ENCODE data around the gene TEAD1. TPM values are rescaled to one million over a fixed set of nuclear protein-coding genes. Genes with fewer than 3 reads are reported as not detected.
A peak's percentile ranks its signal among the peaks of the same experiment; 100 is the strongest.

TEAD1 gene
- total RNA-seq, 2 donors from 2014 or later: 76.4 to 94.4 TPM

- H3K9ac ChIP-seq (ENCODE audit: extremely low read depth, low read length, poor library complexity, severe bottlenecking): no peak overlapping the region
- Mint-ChIP-seq H3K4me1 (peaks cover 49% of the 10 kb centered on the region), H3K27ac (peak overlapping the region; percentile 78), H3K36me3 (ENCODE audit: low read depth) (no peaks in the 10 kb centered on the region), H3K27me3 (ENCODE audit: insufficient read depth) (no peaks in the 10 kb centered on the region), H3K4me3 (no peak overlapping the region), H3K9me3 (no peaks in the 10 kb centered on the region)
- no peaks in the 10 kb centered on the region for H3K36me3 ChIP-seq (ENCODE audit: control insufficient read depth, insufficient read depth, low read length)
- WGBS, 2 experiments (ENCODE audit: insufficient coverage in 1 of 2, insufficient read length in 1 of 2): 83 to 97% methylated on average over 5 to 6 of the region's 6 CpGs
- H3K27ac ChIP-seq (ENCODE audit: low read depth, low read length): peak overlapping the region; percentile 90
- H3K9me3 ChIP-seq (ENCODE audit: control insufficient read depth, low read length): no peaks in the 10 kb centered on the region
- H3K4me3 ChIP-seq (ENCODE audit: low read length): no peak overlapping the region
- TF ChIP-seq, protein P1, sequence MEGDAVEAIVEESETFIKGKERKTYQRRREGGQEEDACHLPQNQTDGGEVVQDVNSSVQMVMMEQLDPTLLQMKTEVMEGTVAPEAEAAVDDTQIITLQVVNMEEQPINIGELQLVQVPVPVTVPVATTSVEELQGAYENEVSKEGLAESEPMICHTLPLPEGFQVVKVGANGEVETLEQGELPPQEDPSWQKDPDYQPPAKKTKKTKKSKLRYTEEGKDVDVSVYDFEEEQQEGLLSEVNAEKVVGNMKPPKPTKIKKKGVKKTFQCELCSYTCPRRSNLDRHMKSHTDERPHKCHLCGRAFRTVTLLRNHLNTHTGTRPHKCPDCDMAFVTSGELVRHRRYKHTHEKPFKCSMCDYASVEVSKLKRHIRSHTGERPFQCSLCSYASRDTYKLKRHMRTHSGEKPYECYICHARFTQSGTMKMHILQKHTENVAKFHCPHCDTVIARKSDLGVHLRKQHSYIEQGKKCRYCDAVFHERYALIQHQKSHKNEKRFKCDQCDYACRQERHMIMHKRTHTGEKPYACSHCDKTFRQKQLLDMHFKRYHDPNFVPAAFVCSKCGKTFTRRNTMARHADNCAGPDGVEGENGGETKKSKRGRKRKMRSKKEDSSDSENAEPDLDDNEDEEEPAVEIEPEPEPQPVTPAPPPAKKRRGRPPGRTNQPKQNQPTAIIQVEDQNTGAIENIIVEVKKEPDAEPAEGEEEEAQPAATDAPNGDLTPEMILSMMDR (conservative IDR thresholded peaks at IDR 0.05): no peak
- H3K4me1 ChIP-seq (ENCODE audit: control insufficient read depth, insufficient read depth, low read length): peaks cover 22% of the 10 kb centered on the region
- no peaks in the 10 kb centered on the region for H3K27me3 ChIP-seq (ENCODE audit: control insufficient read depth, insufficient read depth, low read length, poor library complexity, severe bottlenecking)
- no peak for DNase-seq
Measured at GRCh38 chr11:12845163-12845562, 170.9 kb downstream of the TEAD1 start.

DNA sequence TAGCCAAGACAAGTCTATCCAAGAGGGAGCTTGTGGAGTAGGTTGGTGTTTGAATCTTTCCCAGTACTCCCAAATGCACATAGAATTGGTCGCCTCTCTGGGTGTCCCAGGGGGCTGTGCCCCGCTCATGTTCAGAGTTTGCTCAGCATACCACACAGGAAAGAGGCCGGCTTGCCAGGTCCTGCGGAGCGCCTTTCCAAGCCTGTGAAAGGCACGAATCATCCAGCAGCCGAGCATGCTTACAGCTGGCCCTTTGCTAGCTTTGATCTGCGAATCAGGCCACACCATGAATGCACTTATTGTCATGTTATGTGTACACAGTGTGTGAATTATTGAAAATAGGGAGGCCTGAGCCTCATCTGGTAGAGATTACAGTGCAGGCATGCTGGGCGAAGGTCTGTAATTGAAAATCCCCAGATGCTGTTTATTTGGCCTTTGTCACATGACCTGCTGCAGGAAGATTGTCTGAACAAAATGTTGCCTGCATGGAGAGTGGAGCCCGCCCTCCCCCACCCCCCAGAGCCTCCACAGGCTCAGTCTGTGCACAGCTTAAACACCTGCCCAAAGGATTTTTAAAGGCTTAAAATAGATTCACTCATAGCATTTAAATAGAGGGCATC is 171.6 kb downstream of the TEAD1 start:
- TF ChIP-seq, protein P1 (conservative IDR thresholded peaks at IDR 0.05): no peak
- H3K4me1 Mint-ChIP-seq: peaks cover 42% of the 10 kb centered on the region
- Histone ChIP-seq H3K9me3 (ENCODE audit: control insufficient read depth, low read length) (no peaks in the 10 kb centered on the region), H3K27ac (ENCODE audit: low read depth, low read length) (peak overlapping the region; percentile 90), H3K27me3 (ENCODE audit: control insufficient read depth, insufficient read depth, low read length, poor library complexity, severe bottlenecking) (no peaks in the 10 kb centered on the region), H3K4me3 (ENCODE audit: low read length) (no peak overlapping the region), H3K36me3 (ENCODE audit: control insufficient read depth, insufficient read depth, low read length) (no peaks in the 10 kb centered on the region), H3K9ac (ENCODE audit: extremely low read depth, low read length, poor library complexity, severe bottlenecking) (no peak overlapping the region), H3K4me1 (ENCODE audit: control insufficient read depth, insufficient read depth, low read length) (peaks cover 22% of the 10 kb centered on the region)
- H3K27ac Mint-ChIP-seq: peak overlapping the region; percentile 78
- peak; percentile 72 for DNase-seq
- H3K4me3 Mint-ChIP-seq: no peak overlapping the region
- no peaks in the 10 kb centered on the region for H3K9me3 Mint-ChIP-seq
- 55 to 66% methylated on average over 9 to 10 of the region's 10 CpGs for WGBS, 2 experiments (ENCODE audit: insufficient coverage in 1 of 2, insufficient read length in 1 of 2)
- no peaks in the 10 kb centered on the region for H3K27me3 Mint-ChIP-seq (ENCODE audit: insufficient read depth)
- no peaks in the 10 kb centered on the region for H3K36me3 Mint-ChIP-seq (ENCODE audit: low read depth)

DNA sequence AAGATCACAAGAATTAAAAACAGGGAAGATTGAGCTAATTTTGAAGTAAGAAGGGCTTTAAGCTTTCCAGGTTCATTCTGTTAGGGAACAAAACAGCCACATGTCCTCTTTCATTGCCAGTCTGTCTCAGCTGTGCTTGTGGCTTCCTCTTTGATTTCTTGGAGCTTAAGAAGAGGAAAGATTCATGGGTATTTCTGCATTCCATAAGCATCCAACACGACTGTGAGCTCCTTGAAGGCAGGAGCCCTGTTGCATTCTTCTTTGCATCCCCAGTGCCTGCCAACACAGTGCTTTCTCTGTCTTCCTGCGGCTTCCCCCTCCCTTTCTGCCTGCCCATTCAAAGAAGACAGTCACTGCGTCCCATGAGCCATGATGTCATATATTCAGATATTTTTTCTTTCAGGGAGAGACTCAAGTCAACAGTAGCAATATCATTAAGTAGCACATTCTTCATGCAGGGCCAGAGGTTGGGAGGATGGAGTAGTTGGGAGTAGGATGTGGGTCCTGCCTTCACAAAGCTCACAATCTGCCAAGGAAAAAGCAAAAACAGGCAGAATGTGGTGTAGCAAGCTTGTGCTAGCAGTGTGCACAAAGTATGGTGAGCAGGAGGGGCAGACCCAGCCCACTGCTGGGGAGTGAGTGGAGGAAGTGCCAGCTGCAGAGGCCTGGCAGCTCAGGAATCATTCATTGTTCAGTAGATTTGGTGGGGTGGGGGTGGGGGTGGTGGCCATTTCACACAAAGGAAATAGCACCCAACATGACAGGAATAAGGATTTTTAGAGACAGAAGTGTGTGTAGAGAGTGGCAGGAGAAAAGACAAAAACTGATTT is 172.8 kb downstream of the TEAD1 start:
- peaks cover 32% of the 10 kb centered on the region for H3K4me1 Mint-ChIP-seq

More for the DNA sequence above, 172.8 kb downstream of the TEAD1 start:
- Histone ChIP-seq H3K27ac (ENCODE audit: low read depth, low read length) (peak overlapping the region; percentile 90), H3K4me3 (ENCODE audit: low read length) (no peak overlapping the region), H3K27me3 (ENCODE audit: control insufficient read depth, insufficient read depth, low read length, poor library complexity, severe bottlenecking) (no peaks in the 10 kb centered on the region), H3K36me3 (ENCODE audit: control insufficient read depth, insufficient read depth, low read length) (no peaks in the 10 kb centered on the region), H3K9me3 (ENCODE audit: control insufficient read depth, low read length) (no peaks in the 10 kb centered on the region), H3K9ac (ENCODE audit: extremely low read depth, low read length, poor library complexity, severe bottlenecking) (no peak overlapping the region), H3K4me1 (ENCODE audit: control insufficient read depth, insufficient read depth, low read length) (peaks cover 22% of the 10 kb centered on the region)
- DNase-seq: no peak
- Mint-ChIP-seq H3K27me3 (ENCODE audit: insufficient read depth) (no peaks in the 10 kb centered on the region), H3K36me3 (ENCODE audit: low read depth) (peaks cover under 1% of the 10 kb centered on the region), H3K27ac (peak overlapping the region; percentile 21), H3K4me3 (no peak overlapping the region), H3K9me3 (no peaks in the 10 kb centered on the region)
- TF ChIP-seq, protein P1 (conservative IDR thresholded peaks at IDR 0.05): no peak
- WGBS, 2 experiments (ENCODE audit: insufficient coverage in 1 of 2, insufficient read length in 1 of 2): 88 to 93% methylated on average over 1 to 3 of the region's 3 CpGs
